ENCODE results near the gene PDSS2. TPM values are rescaled to one million over a fixed set of nuclear protein-coding genes. Genes with fewer than 3 reads are reported as not detected.

PDSS2 gene
- total and polyA plus RNA-seq, 3 donors from 2014 or later, result 15.1 to 19.4 (median 17.0) TPM

DNA sequence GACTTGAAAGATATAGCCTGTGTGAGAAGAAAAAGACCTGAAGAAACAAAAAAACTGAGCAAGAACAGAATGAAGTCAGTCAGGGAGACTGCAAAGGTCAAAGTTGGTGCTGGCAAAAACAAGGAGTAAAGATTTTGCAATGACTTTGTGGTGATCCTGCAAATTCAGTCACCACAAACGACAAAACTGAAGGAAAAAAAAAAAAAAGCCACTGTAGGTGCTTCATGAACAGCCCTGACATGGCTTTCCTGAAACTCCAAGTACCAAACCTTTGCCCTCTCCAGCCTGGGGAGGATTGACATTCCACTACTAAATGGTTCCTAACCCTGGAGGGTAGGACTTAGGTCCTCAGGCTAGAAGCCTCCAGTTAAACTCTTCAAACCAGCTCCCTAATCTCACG is 229.3 kb downstream of the PDSS2 start:
- Histone ChIP-seq H3K27ac (no peak overlapping the region), H3K27me3 (no peaks in the 10 kb centered on the region), H3K4me3 (no peak overlapping the region), H3K36me3 (ENCODE audit: low read depth, missing control alignments) (no peaks in the 10 kb centered on the region), H3K4me1 (no peaks in the 10 kb centered on the region), H3K9me3 (no peaks in the 10 kb centered on the region)
- no peak for TF ChIP-seq POLR2A (IDR thresholded peaks at IDR 0.05)
- TF ChIP-seq, protein P1, sequence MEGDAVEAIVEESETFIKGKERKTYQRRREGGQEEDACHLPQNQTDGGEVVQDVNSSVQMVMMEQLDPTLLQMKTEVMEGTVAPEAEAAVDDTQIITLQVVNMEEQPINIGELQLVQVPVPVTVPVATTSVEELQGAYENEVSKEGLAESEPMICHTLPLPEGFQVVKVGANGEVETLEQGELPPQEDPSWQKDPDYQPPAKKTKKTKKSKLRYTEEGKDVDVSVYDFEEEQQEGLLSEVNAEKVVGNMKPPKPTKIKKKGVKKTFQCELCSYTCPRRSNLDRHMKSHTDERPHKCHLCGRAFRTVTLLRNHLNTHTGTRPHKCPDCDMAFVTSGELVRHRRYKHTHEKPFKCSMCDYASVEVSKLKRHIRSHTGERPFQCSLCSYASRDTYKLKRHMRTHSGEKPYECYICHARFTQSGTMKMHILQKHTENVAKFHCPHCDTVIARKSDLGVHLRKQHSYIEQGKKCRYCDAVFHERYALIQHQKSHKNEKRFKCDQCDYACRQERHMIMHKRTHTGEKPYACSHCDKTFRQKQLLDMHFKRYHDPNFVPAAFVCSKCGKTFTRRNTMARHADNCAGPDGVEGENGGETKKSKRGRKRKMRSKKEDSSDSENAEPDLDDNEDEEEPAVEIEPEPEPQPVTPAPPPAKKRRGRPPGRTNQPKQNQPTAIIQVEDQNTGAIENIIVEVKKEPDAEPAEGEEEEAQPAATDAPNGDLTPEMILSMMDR (IDR thresholded peaks at IDR 0.05), result no peak
- DNase-seq, result no peak
- intact Hi-C loops (cut with DNase I; ENCODE audit: low total_unique reads), result no loop called here
- WGBS, 2 donors, result 76 to 92% methylated on average over 2 of the region's 2 CpGs

DNA sequence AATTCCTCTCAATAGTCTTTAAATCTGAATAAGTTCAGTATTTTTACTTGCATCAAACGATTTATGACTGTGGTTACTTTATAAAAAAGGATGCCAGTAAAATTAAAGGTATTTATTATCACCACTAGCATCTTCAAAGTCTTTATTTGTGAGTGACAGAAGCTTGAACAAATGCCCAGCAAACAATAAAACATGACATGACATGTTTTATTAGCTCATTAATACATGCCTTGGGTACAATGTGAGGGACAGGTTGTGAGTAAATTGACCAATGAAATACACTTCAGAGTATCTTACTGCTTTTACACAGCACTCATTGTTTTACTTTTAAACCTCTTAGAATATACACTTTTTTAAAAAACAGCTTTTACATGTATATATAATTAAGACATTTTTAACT is 230.6 kb downstream of the PDSS2 start:
- TF ChIP-seq, protein P1 (IDR thresholded peaks at IDR 0.05), result no peak
- TF ChIP-seq POLR2A (IDR thresholded peaks at IDR 0.05), result no peak
- no peak for DNase-seq

DNA sequence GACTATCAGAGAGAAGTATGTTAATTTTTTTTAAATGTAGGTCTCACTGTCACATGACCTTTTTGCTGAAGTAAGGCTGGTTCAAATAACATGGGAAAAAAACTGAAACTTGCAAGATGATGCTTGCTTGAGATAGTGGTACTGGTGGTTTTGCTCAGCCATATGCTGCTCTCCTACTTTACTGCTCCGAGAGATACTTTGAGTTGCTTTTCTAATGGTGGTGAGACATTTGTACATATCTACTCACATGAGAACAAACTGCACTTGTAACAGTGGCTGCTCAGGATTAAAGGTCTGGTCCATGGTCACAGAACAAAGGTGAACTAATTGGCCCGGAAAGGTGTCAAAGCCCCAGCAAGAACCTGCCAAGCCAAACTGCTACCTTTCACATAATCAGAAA is 237.8 kb downstream of the PDSS2 start:
- WGBS, 2 donors, result 89 to 96% methylated on average over 2 of the region's 2 CpGs
- peaks cover 7% of the 10 kb centered on the region for H3K4me1 ChIP-seq
- intact Hi-C loops (cut with DNase I; ENCODE audit: low total_unique reads), result no loop called here
- H3K27me3 ChIP-seq, result no peaks in the 10 kb centered on the region
- H3K9me3 ChIP-seq, result no peaks in the 10 kb centered on the region
- no peaks in the 10 kb centered on the region for H3K36me3 ChIP-seq (ENCODE audit: low read depth, missing control alignments)
- H3K27ac ChIP-seq, result no peak overlapping the region
- no peak for TF ChIP-seq POLR2A (IDR thresholded peaks at IDR 0.05)
- TF ChIP-seq, protein P1 (IDR thresholded peaks at IDR 0.05), result no peak
- no peak for DNase-seq
- H3K4me3 ChIP-seq, result no peak overlapping the region

More for the DNA sequence above, 230.6 kb downstream of the PDSS2 start:
- WGBS, 2 donors, result 94 to 96% methylated on average over 1 of the region's 1 CpG
- Histone ChIP-seq H3K9me3 (no peaks in the 10 kb centered on the region), H3K4me3 (no peak overlapping the region), H3K36me3 (ENCODE audit: low read depth, missing control alignments) (no peaks in the 10 kb centered on the region), H3K27ac (no peak overlapping the region), H3K27me3 (no peaks in the 10 kb centered on the region), H3K4me1 (no peaks in the 10 kb centered on the region)
- intact Hi-C loops (cut with DNase I; ENCODE audit: low total_unique reads), result no loop called here

DNA sequence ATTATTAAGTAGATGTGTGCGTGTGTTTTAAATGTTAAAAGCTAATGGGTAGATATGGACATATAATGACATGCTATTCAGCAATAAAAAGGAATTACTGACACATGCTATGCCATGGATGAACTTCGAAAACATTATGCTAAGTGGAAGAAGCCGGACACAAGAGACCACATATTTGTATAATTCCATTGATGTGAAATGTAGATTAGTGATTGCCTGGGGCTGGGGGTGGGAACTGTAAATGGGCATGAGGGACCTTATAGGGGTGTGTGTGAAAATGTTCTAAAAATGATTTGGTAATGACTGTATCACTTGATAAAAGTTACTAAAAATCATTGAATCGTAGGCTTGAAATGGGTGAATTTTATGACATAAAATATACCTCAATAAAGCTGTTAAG is 239.5 kb downstream of the PDSS2 start:
- H3K4me1 ChIP-seq, result peaks cover 7% of the 10 kb centered on the region
- no peaks in the 10 kb centered on the region for H3K9me3 ChIP-seq
- H3K27me3 ChIP-seq, result no peaks in the 10 kb centered on the region
- H3K27ac ChIP-seq, result no peak overlapping the region
- no peak for DNase-seq
- H3K4me3 ChIP-seq, result no peak overlapping the region
- intact Hi-C loops (cut with DNase I; ENCODE audit: low total_unique reads), result no loop called here
- no peaks in the 10 kb centered on the region for H3K36me3 ChIP-seq (ENCODE audit: low read depth, missing control alignments)
- no peak for TF ChIP-seq POLR2A (IDR thresholded peaks at IDR 0.05)
- TF ChIP-seq, protein P1 (IDR thresholded peaks at IDR 0.05), result no peak
- WGBS, 2 donors, result 89 to 95% methylated on average over 4 of the region's 4 CpGs

DNA sequence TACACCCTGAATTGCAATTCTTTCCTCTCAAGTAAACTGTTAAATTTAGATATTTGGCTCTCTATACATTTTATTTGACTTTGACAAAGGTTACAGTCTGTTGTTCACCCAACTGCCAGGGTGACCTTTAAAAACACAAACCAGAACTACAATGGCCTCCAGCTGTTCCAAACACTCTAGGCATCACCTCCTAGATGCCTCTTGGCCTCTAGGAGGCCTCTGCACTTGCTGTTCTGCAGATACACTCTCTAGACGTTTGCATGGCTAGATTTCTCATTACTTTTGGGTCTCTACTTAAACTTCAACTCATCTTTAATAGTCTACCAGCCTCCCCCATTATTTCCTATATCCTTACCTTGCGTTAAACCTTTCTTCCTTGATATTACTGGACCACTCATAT is 241.2 kb downstream of the PDSS2 start:
- Histone ChIP-seq H3K9me3 (no peaks in the 10 kb centered on the region), H3K4me1 (peaks cover 7% of the 10 kb centered on the region), H3K4me3 (no peak overlapping the region), H3K27me3 (no peaks in the 10 kb centered on the region), H3K27ac (no peak overlapping the region), H3K36me3 (ENCODE audit: low read depth, missing control alignments) (no peaks in the 10 kb centered on the region)
- WGBS, 2 donors, result 46 to 53% methylated on average over 2 of the region's 2 CpGs
- no peak for TF ChIP-seq POLR2A (IDR thresholded peaks at IDR 0.05)
- TF ChIP-seq, protein P1 (IDR thresholded peaks at IDR 0.05), result no peak
- no peak for DNase-seq
- intact Hi-C loops (cut with DNase I; ENCODE audit: low total_unique reads), result no loop called here

All from testis (tissue), 3 donors.